HEK293 (cell line): Measurements from ENCODE around the gene FGD4.

ENCODE experiments used
- CTCF ChIA-PET: fragments of 350-600 bp; formaldehyde crosslinking; extraction: SDS; loops from one replicate; lab custom pipeline; 2021; ENCODE audit warnings: antibody characterized with exemption; lab: Yijun Ruan, JAX
- POLR2A ChIA-PET: fragments of 300-600 bp; formaldehyde crosslinking; extraction: SDS; loops from one replicate; lab custom pipeline; 2020; ENCODE audit warnings: antibody characterized with exemption, inconsistent platforms; lab: Yijun Ruan, JAX
- H3K27ac ChIP-seq: fragments of 200-500 bp; sonication (Bioruptor generic); 2 replicates; pipeline ENCODE4 v1.5.1; 2014; ENCODE audit warnings: low read depth, low read length, control low read depth, inconsistent platforms; ENCODE audit errors: extremely low read depth
- H3K36me3 ChIP-seq, 2 experiments: fragments of 200-500 bp in 1 of 2; sonication (Bioruptor generic) in 1 of 2; 1 replicate in 1 of 2; 2 replicates in 1 of 2; pipeline ENCODE4 v1.5.1; 2014 to 2017; ENCODE audit warnings: inconsistent platforms in 2 of 2, low read length in 2 of 2; ENCODE audit not compliant: control insufficient read depth in 2 of 2, insufficient read depth in 1 of 2
- H3K4me1 ChIP-seq: fragments of 200-500 bp; sonication (Bioruptor generic); 2 replicates; pipeline ENCODE4 v1.5.1; 2014; ENCODE audit warnings: mild to moderate bottlenecking, low read length, inconsistent platforms; ENCODE audit not compliant: control insufficient read depth, insufficient read depth
- H3K4me3 ChIP-seq: 2 replicates; pipeline ENCODE4 v1.5.1; 2011; ENCODE audit warnings: low read depth, mild to moderate bottlenecking, control low read depth, low read length, moderate library complexity
- H3K9me3 ChIP-seq: fragments of 200-500 bp; sonication (Bioruptor generic); 2 replicates; pipeline ENCODE4 v1.5.1; 2014; ENCODE audit warnings: low read depth, low read length, inconsistent platforms; ENCODE audit not compliant: control insufficient read depth, insufficient read depth
- GLIS2 ChIP-seq: fragments of 450-650 bp; formaldehyde crosslinking; IDR thresholded peaks from 2 replicates; pipeline ENCODE4 v1.5.1; 2016; ENCODE audit warnings: missing biosample characterization, missing genetic modification characterization
- KLF9 ChIP-seq: fragments of 450-650 bp; formaldehyde crosslinking; IDR thresholded peaks from 2 replicates; pipeline ENCODE4 v1.5.1; 2016; ENCODE audit warnings: missing biosample characterization, missing genetic modification characterization, low read depth
- OVOL3 ChIP-seq: fragments of 450-650 bp; formaldehyde crosslinking; IDR thresholded peaks from 2 replicates; pipeline ENCODE4 v1.5.1; 2016; ENCODE audit warnings: missing biosample characterization, missing genetic modification characterization
- PRDM1 ChIP-seq: fragments of 450-650 bp; formaldehyde crosslinking; IDR thresholded peaks from 2 replicates; pipeline ENCODE4; 2016; ENCODE audit warnings: missing biosample characterization, missing genetic modification characterization
- SCRT2 ChIP-seq: fragments of 450-650 bp; formaldehyde crosslinking; IDR thresholded peaks from 2 replicates; pipeline ENCODE4 v1.5.1; 2016; ENCODE audit warnings: missing biosample characterization, missing genetic modification characterization
- ZBTB20 ChIP-seq: fragments of 450-650 bp; formaldehyde crosslinking; IDR thresholded peaks from 2 replicates; pipeline ENCODE4 v1.5.1; 2016; ENCODE audit warnings: missing biosample characterization, missing genetic modification characterization
- ZFHX2 ChIP-seq: fragments of 450-650 bp; formaldehyde crosslinking; conservative IDR thresholded peaks from 2 replicates; pipeline ENCODE4 v1.5.1; 2016; ENCODE audit warnings: missing biosample characterization, missing genetic modification characterization
- ZNF202 ChIP-seq: fragments of 450-650 bp; formaldehyde crosslinking; IDR thresholded peaks from 2 replicates; pipeline ENCODE4 v1.5.1; 2016; ENCODE audit warnings: missing biosample characterization, missing genetic modification characterization, borderline replicate concordance
- ZNF239 ChIP-seq: fragments of 450-650 bp; formaldehyde crosslinking; IDR thresholded peaks from 2 replicates; pipeline ENCODE4 v1.5.1; 2016; ENCODE audit warnings: missing biosample characterization, missing genetic modification characterization
- ZNF266 ChIP-seq: fragments of 450-650 bp; formaldehyde crosslinking; IDR thresholded peaks from 2 replicates; pipeline ENCODE4 v1.5.1; 2016; ENCODE audit warnings: missing biosample characterization, missing genetic modification characterization, low read depth
- ZNF302 ChIP-seq: fragments of 450-650 bp; formaldehyde crosslinking; IDR thresholded peaks from 2 replicates; pipeline ENCODE4 v1.5.1; 2016; ENCODE audit warnings: missing biosample characterization, missing genetic modification characterization, low read depth
- ZNF391 ChIP-seq: fragments of 450-650 bp; formaldehyde crosslinking; IDR thresholded peaks from 2 replicates; pipeline ENCODE4 v1.5.1; 2016; ENCODE audit warnings: low read depth, missing biosample characterization, missing genetic modification characterization, borderline replicate concordance
- ZNF423 ChIP-seq: fragments of 450-650 bp; formaldehyde crosslinking; IDR thresholded peaks from 2 replicates; pipeline ENCODE4 v1.5.1; 2016; ENCODE audit warnings: missing biosample characterization, missing genetic modification characterization
- ZNF571 ChIP-seq: fragments of 450-650 bp; formaldehyde crosslinking; IDR thresholded peaks from 2 replicates; pipeline ENCODE4 v1.5.0; 2017; ENCODE audit warnings: missing biosample characterization, missing genetic modification characterization
- ZNF596 ChIP-seq: fragments of 450-650 bp; IDR thresholded peaks from 2 replicates; pipeline ENCODE4 v1.5.0; 2018; ENCODE audit warnings: missing biosample characterization, mild to moderate bottlenecking, missing genetic modification characterization, moderate library complexity
- ZNF600 ChIP-seq: fragments of 450-650 bp; formaldehyde crosslinking; IDR thresholded peaks from 2 replicates; pipeline ENCODE4 v1.5.1; 2016; ENCODE audit warnings: missing biosample characterization, missing genetic modification characterization
- ZNF610 ChIP-seq: fragments of 450-650 bp; formaldehyde crosslinking; IDR thresholded peaks from 2 replicates; pipeline ENCODE4 v1.5.1; 2016; ENCODE audit warnings: missing biosample characterization, missing genetic modification characterization, borderline replicate concordance
- ZNF707 ChIP-seq: fragments of 450-650 bp; formaldehyde crosslinking; IDR thresholded peaks from 2 replicates; pipeline ENCODE4 v1.5.1; 2016; ENCODE audit warnings: missing biosample characterization, missing genetic modification characterization
- ZNF76 ChIP-seq: fragments of 450-650 bp; formaldehyde crosslinking; IDR thresholded peaks from 2 replicates; pipeline ENCODE4; 2016; ENCODE audit warnings: low read depth, missing biosample characterization, missing genetic modification characterization, borderline replicate concordance
- ZNF791 ChIP-seq: fragments of 450-650 bp; formaldehyde crosslinking; IDR thresholded peaks from 2 replicates; pipeline ENCODE4 v1.5.1; 2016; ENCODE audit warnings: missing biosample characterization, missing genetic modification characterization
- TF ChIP-seq, protein P1 (sequence below): fragments of 450-650 bp; formaldehyde crosslinking; IDR thresholded peaks from 2 replicates; pipeline ENCODE4 v1.5.1; 2016; ENCODE audit warnings: missing biosample characterization, missing genetic modification characterization
- TF ChIP-seq, protein P2 (sequence below): fragments of 450-650 bp; IDR thresholded peaks from 2 replicates; pipeline ENCODE4 v1.5.1; 2018; ENCODE audit warnings: missing biosample characterization, missing genetic modification characterization
- TF ChIP-seq, protein P3 (sequence below): fragments of 450-650 bp; formaldehyde crosslinking; IDR thresholded peaks from 2 replicates; pipeline ENCODE4 v1.5.1; 2016; ENCODE audit warnings: missing biosample characterization, missing genetic modification characterization

Gene FGD4

DNA sequence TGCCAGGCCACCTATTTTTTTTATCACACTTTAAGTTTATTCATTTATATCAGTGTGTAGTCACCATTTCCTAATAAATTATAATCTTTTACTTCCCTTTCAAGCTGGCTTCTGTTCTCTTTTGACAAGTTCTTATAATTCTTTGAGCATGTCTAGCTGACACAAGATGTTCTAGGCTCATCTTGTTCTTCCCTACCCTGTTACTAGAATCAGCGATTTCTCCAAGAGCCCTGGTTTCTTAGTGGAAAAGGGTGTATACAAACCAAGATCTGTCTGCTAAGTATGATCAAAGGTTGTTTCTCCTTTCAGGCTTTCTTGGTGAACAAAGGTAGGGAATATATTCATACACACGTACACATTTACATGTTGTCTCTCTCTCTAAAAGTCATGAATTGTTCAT, 51.0 kb downstream of the FGD4 start (continued):
- no peak for TF ChIP-seq GLIS2
- TF ChIP-seq ZNF600 (tag by site-specific recombination): no peak

DNA sequence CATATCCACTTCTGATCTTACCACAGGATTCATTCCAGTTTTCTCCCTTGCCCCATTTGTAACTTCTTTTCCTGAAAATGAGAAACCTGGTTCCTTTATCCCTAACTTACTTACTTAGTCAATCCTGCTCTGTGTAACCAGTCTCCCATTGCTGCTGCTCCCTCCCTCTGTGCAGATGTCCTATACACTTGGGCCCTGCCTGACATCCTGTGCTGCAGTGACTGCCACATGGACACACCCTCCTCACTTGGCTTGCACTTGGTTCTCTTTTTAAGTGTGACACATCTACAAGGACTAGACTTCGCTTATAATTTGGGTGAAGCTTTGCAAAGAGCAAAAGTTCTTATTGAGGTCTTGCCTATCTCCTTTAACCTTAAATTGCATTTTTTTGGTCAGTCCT, 51.4 kb downstream of the FGD4 start:
- POLR2A ChIA-PET: no interaction called here

DNA sequence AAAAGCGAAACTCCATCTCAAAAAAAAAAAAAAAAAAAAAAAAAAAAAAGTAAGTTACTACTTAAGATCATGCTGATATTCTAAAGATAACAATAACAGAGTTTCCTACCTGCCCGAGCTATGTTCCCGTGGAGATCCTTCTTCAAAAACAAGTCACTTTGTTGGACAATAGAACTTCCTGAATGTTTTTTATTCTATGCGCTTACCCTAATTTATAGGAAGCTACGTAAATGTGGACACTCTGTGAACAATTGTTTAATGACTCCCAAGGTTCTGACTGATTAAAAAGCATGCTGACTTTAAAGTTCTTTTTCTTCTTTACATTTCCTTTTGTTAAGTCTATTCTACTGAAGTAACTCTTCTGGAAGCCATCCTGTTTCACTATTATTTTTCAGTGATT, 52.5 kb downstream of the FGD4 start:
- H3K4me1 ChIP-seq: no peaks in the 10 kb centered on the region

More for the DNA sequence above, 51.4 kb downstream of the FGD4 start:
- Histone ChIP-seq H3K9me3 (no peaks in the 10 kb centered on the region), H3K4me3 (no peak overlapping the region), H3K4me1 (peaks cover 2% of the 10 kb centered on the region; the same call in 1 of the 2 replicates), H3K27ac (no peak overlapping the region), H3K36me3 (no peaks in the 10 kb centered on the region)
- TF ChIP-seq KLF9 (tag by site-specific recombination): 0 out of 2 replicates have a peak, but pooled peaks have one; percentile 23
- TF ChIP-seq ZBTB20 (tag by site-specific recombination): no peak
- CTCF ChIA-PET: interaction anchor here (1.3 kb wide), 1 partner anchor 221 kb away, joined by 5 read pairs; no protein-coding TSS in a partner anchor

DNA sequence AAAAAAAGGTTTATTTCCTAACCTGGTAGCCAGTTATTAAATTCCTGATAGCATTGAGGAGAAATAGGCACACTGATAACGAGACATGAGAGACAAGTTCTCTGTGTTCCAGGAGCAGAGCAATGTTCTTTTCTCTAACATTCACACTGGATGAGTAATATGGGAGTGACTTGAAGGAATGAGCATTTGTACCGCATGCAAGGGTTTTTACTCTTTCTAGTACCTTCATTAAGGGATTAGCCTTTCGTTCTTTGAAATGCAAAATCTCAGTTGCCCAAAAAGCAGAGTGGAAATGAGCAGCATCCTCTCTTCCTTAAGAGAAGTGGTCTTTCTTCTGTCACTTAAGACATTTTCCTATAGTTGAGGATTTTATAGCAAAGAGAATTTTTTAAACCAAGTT, 54.7 kb downstream of the FGD4 start:
- no peaks in the 10 kb centered on the region for H3K36me3 ChIP-seq
- CTCF ChIA-PET: interaction anchor here (0.5 to 1.3 kb wide), 6 partner anchors 24 to 203 kb away, joined by 3 to 5 read pairs (median 4); no protein-coding TSS in a partner anchor
- POLR2A ChIA-PET: no interaction called here
- no peaks in the 10 kb centered on the region for H3K4me1 ChIP-seq
- no peak overlapping the region for H3K4me3 ChIP-seq
- no peak overlapping the region for H3K27ac ChIP-seq
- TF ChIP-seq OVOL3 (tag by site-specific recombination) (no peak), PRDM1 (tag by site-specific recombination) (0 out of 2 replicates have a peak, but pooled peaks have one; percentile 8)
- TF ChIP-seq, all 188 proteins: peak for 1
- no peaks in the 10 kb centered on the region for H3K9me3 ChIP-seq

More for the DNA sequence above, 52.5 kb downstream of the FGD4 start:
- CTCF ChIA-PET: interaction anchor here (0.6 to 1.4 kb wide), 5 partner anchors 29 to 303 kb away, joined by 3 to 7 read pairs (median 4); partner anchors contain the start of gene YARS2
- Histone ChIP-seq H3K36me3 (no peaks in the 10 kb centered on the region), H3K4me3 (no peak overlapping the region), H3K27ac (no peak overlapping the region), H3K9me3 (no peaks in the 10 kb centered on the region)
- no peak for TF ChIP-seq ZNF423 (tag by site-specific recombination)
- TF ChIP-seq, protein P1, sequence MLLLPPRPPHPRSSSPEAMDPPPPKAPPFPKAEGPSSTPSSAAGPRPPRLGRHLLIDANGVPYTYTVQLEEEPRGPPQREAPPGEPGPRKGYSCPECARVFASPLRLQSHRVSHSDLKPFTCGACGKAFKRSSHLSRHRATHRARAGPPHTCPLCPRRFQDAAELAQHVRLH (tag by site-specific recombination): no peak
- TF ChIP-seq ZNF610: no peak
- no peak for TF ChIP-seq ZNF266
- TF ChIP-seq ZNF239 (tag by site-specific recombination): no peak
- TF ChIP-seq SCRT2 (tag by site-specific recombination): no peak
- no peak for TF ChIP-seq ZNF302 (tag by site-specific recombination)
- POLR2A ChIA-PET: no interaction called here

DNA sequence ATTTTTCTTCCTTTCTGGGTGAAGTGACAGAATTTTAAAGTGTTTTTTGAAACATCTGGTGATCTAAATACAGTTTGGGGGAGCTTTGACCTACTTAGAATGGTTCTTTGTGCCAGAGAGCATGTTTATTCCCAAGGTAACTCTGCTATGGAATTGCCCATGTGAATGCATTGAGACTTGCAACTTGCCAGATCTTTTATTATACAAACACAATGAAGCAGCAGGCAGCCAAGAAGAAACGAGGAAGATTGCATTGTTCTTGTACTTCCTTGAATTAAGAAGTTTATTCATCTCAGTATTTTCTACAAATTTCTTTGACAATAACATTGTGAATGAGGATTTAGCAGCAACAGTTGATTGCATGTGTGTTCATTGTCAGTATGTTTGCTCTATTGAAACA, 55.5 kb downstream of the FGD4 start:
- H3K4me3 ChIP-seq: no peak overlapping the region
- ChIA-PET POLR2A (no interaction called here), CTCF (interaction anchor here (0.5 to 3.6 kb wide), 14 partner anchors 13 to 300 kb away, joined by 3 to 37 read pairs (median 4); partner anchors contain the start of gene YARS2)
- no peaks in the 10 kb centered on the region for H3K4me1 ChIP-seq
- H3K9me3 ChIP-seq: no peaks in the 10 kb centered on the region
- no peaks in the 10 kb centered on the region for H3K36me3 ChIP-seq
- no peak overlapping the region for H3K27ac ChIP-seq
- TF ChIP-seq ZNF571 (tag by site-specific recombination) (no peak), ZNF202 (tag by site-specific recombination) (no peak), ZNF76 (tag by site-specific recombination) (no peak), ZNF791 (tag by site-specific recombination) (no peak), ZNF391 (no peak), ZFHX2 (tag by site-specific recombination) (no peak), ZNF707 (tag by site-specific recombination) (no peak), ZNF596 (tag by site-specific recombination) (no peak)
- TF ChIP-seq, protein P2, sequence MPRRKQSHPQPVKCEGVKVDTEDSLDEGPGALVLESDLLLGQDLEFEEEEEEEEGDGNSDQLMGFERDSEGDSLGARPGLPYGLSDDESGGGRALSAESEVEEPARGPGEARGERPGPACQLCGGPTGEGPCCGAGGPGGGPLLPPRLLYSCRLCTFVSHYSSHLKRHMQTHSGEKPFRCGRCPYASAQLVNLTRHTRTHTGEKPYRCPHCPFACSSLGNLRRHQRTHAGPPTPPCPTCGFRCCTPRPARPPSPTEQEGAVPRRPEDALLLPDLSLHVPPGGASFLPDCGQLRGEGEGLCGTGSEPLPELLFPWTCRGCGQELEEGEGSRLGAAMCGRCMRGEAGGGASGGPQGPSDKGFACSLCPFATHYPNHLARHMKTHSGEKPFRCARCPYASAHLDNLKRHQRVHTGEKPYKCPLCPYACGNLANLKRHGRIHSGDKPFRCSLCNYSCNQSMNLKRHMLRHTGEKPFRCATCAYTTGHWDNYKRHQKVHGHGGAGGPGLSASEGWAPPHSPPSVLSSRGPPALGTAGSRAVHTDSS: no peak
- TF ChIP-seq, protein P3, sequence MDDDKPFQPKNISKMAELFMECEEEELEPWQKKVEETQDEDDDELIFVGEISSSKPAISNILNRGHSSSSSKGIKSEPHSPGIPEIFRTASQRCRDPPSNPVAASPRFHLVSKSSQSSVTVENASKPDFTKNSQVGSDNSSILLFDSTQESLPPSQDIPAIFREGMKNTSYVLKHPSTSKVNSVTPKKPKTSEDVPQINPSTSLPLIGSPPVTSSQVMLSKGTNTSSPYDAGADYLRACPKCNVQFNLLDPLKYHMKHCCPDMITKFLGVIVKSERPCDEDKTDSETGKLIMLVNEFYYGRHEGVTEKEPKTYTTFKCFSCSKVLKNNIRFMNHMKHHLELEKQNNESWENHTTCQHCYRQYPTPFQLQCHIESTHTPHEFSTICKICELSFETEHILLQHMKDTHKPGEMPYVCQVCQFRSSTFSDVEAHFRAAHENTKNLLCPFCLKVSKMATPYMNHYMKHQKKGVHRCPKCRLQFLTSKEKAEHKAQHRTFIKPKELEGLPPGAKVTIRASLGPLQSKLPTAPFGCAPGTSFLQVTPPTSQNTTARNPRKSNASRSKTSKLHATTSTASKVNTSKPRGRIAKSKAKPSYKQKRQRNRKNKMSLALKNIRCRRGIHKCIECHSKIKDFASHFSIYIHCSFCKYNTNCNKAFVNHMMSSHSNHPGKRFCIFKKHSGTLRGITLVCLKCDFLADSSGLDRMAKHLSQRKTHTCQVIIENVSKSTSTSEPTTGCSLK (tag by site-specific recombination): no peak
